ENCODE data around the gene FMO5. TPM values are rescaled to one million over a fixed set of nuclear protein-coding genes. Genes with fewer than 3 reads are reported as not detected.
"Not testable (repeated sequence)": the region's sequence is repeated elsewhere in the genome, so short reads cannot be mapped to it uniquely, and the experiment has no call there.

FMO5 gene
- total and polyA plus RNA-seq, 10 donors = 2.8 to 13.4 (median 5.1) TPM

- intact Hi-C loops (cut with DNase I; ENCODE audit: low total_unique reads) = no loop called here
- no peak for TF ChIP-seq POLR2A (IDR thresholded peaks at IDR 0.05)
- TF ChIP-seq CTCF (IDR thresholded peaks at IDR 0.05 in 8 of 11, conservative IDR thresholded peaks at IDR 0.05 in 3 of 11) = no peak
- no peak for TF ChIP-seq POLR2AphosphoS5 (IDR thresholded peaks at IDR 0.05)
Measured at GRCh38 chr1:147162093-147162492, 63.0 kb downstream of the FMO5 start.

GRCh38 chr1:147157116-147157515 is 68.0 kb downstream of the FMO5 start:
- H3K27ac ChIP-seq; H3K9me3 ChIP-seq; H3K4me3 ChIP-seq; H3K4me1 ChIP-seq; H3K27me3 ChIP-seq (replicated peaks in 1 of 7); DNase-seq; intact Hi-C loops (cut with DNase I; ENCODE audit: low total_unique reads): not testable (repeated sequence)
- peaks cover 4 to 91% (median 40%) of the 10 kb centered on the region in 6 donors for H3K36me3 ChIP-seq
- WGBS, 5 donors = 96 to 99% (median 97%) methylated on average over 2 of the region's 2 CpGs

More at GRCh38 chr1:147162093-147162492, 63.0 kb downstream of the FMO5 start:
- Histone ChIP-seq H3K4me3 (no peak overlapping the region), H3K36me3 (peaks cover 4 to 99% (median 53%) of the 10 kb centered on the region in 6 donors), H3K27me3 (replicated peaks in 1 of 7) (no peaks in the 10 kb centered on the region), H3K27ac (no peak overlapping the region), H3K4me1 (no peaks in the 10 kb centered on the region), H3K9me3 (no peaks in the 10 kb centered on the region)
- no peak for DNase-seq

GRCh38 chr1:147156642-147157041 is 68.5 kb downstream of the FMO5 start:
- WGBS, 5 donors = 94 to 99% (median 95%) methylated on average over 3 of the region's 3 CpGs
- H3K4me1 ChIP-seq = no peaks in the 10 kb centered on the region
- intact Hi-C loops (cut with DNase I; ENCODE audit: low total_unique reads) = no loop called here
- H3K27me3 ChIP-seq (replicated peaks in 1 of 7) = no peaks in the 10 kb centered on the region
- H3K36me3 ChIP-seq = peaks cover 4 to 86% (median 37%) of the 10 kb centered on the region in 6 donors
- no peaks in the 10 kb centered on the region for H3K9me3 ChIP-seq
- TF ChIP-seq POLR2A (IDR thresholded peaks at IDR 0.05) (no peak), CTCF (IDR thresholded peaks at IDR 0.05 in 8 of 11, conservative IDR thresholded peaks at IDR 0.05 in 3 of 11) (no peak), POLR2AphosphoS5 (IDR thresholded peaks at IDR 0.05) (no peak)
- no peak overlapping the region for H3K4me3 ChIP-seq
- DNase-seq = no peak
- H3K27ac ChIP-seq = no peak overlapping the region

- Histone ChIP-seq H3K4me1 (no peaks in the 10 kb centered on the region), H3K27ac (no peak overlapping the region), H3K27me3 (replicated peaks in 1 of 7) (no peaks in the 10 kb centered on the region), H3K4me3 (no peak overlapping the region), H3K9me3 (no peaks in the 10 kb centered on the region), H3K36me3 (peaks cover 0 to 48% (median 6%) of the 10 kb centered on the region in 6 donors)
- no peak for DNase-seq
- TF ChIP-seq POLR2AphosphoS5 (IDR thresholded peaks at IDR 0.05) = no peak
- no peak for TF ChIP-seq CTCF (IDR thresholded peaks at IDR 0.05 in 8 of 11, conservative IDR thresholded peaks at IDR 0.05 in 3 of 11)
- no peak for TF ChIP-seq POLR2A (IDR thresholded peaks at IDR 0.05)
- intact Hi-C loops (cut with DNase I; ENCODE audit: low total_unique reads) = no loop called here
- 86 to 95% (median 92%) methylated on average over 3 of the region's 3 CpGs for WGBS, 5 donors
Measured at GRCh38 chr1:147152772-147153171, 72.4 kb downstream of the FMO5 start.

GRCh38 chr1:147151244-147151643 is 73.9 kb downstream of the FMO5 start:
- no peak for DNase-seq
- no peaks in the 10 kb centered on the region for H3K4me1 ChIP-seq
- intact Hi-C loops (cut with DNase I; ENCODE audit: low total_unique reads) = no loop called here
- TF ChIP-seq CTCF (IDR thresholded peaks at IDR 0.05 in 8 of 11, conservative IDR thresholded peaks at IDR 0.05 in 3 of 11) = no peak
- no peak for TF ChIP-seq POLR2A (IDR thresholded peaks at IDR 0.05)
- no peak for TF ChIP-seq POLR2AphosphoS5 (IDR thresholded peaks at IDR 0.05)
- peaks cover 0 to 32% (median 2%) of the 10 kb centered on the region in 6 donors for H3K36me3 ChIP-seq
- H3K27ac ChIP-seq = no peak overlapping the region
- H3K4me3 ChIP-seq = no peak overlapping the region
- WGBS, 5 donors = 87 to 100% (median 96%) methylated on average over 1 of the region's 1 CpG
- no peaks in the 10 kb centered on the region for H3K9me3 ChIP-seq
- H3K27me3 ChIP-seq (replicated peaks in 1 of 7) = no peaks in the 10 kb centered on the region

All from spleen (tissue), 11 donors.